H1 (cell line): ENCODE measurements around the gene PTGDR2.

ENCODE experiments used
- EP300 ChIP-seq, 2 experiments: IDR thresholded peaks; 1 replicate in 1 of 2; 2 replicates in 1 of 2; pipeline ENCODE4 v1.6.1; 2011 to 2012; ENCODE audit warnings: low read depth in 2 of 2, low read length in 2 of 2, mild to moderate bottlenecking in 2 of 2, borderline replicate concordance in 1 of 2, inconsistent platforms in 1 of 2, moderate library complexity in 1 of 2
- MAFK ChIP-seq: IDR thresholded peaks from 2 replicates; pipeline ENCODE4 v1.6.1; 2012; ENCODE audit warnings: low read depth, mild to moderate bottlenecking, improper control_type of control experiment, low read length
- POLR2AphosphoS5 ChIP-seq: IDR thresholded peaks from 2 replicates; pipeline ENCODE4 v1.6.1; 2011; ENCODE audit warnings: low read depth, low read length
- SP4 ChIP-seq: IDR thresholded peaks from 2 replicates; pipeline ENCODE4 v1.6.1; 2012; ENCODE audit warnings: low read length, inconsistent platforms
- TAF1 ChIP-seq: IDR thresholded peaks from 2 replicates; pipeline ENCODE4 v1.6.1; 2011; ENCODE audit warnings: mild to moderate bottlenecking, low read depth, low read length
- TF ChIP-seq, protein P1 (sequence below), 3 experiments: IDR thresholded peaks; 1 replicate in 2 of 3; 2 replicates in 1 of 3; pipeline versions ENCODE4 v1.5.1 to v1.6.1; 2011; ENCODE audit warnings: low read length in 3 of 3, mild to moderate bottlenecking in 3 of 3, inconsistent platforms in 2 of 3, low read depth in 1 of 3, moderate library complexity in 1 of 3; ENCODE audit not compliant: insufficient read depth in 1 of 3; ENCODE audit errors: control extremely low read depth in 1 of 3

DNA sequence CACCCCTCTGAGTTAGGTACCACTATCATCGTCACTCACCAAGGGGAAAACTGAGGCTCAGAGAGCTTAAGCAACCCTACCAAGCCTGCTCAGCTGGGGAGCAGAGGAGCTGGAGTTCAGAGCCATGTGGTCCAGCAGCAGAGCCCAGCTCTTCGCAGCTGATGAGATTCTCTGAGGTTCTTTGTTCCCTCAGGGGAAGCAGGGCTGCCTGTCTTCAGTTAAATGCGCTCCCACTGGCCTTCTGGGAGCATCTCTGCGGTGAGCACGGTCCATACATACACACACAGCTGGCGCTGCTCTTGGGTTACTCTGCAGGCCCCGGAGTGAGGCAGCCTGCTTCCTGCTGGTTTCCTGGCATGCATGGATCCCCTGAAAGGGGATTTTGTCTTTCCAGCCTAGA, 5.2 kb upstream of the PTGDR2 start:
- TF ChIP-seq, protein P1, sequence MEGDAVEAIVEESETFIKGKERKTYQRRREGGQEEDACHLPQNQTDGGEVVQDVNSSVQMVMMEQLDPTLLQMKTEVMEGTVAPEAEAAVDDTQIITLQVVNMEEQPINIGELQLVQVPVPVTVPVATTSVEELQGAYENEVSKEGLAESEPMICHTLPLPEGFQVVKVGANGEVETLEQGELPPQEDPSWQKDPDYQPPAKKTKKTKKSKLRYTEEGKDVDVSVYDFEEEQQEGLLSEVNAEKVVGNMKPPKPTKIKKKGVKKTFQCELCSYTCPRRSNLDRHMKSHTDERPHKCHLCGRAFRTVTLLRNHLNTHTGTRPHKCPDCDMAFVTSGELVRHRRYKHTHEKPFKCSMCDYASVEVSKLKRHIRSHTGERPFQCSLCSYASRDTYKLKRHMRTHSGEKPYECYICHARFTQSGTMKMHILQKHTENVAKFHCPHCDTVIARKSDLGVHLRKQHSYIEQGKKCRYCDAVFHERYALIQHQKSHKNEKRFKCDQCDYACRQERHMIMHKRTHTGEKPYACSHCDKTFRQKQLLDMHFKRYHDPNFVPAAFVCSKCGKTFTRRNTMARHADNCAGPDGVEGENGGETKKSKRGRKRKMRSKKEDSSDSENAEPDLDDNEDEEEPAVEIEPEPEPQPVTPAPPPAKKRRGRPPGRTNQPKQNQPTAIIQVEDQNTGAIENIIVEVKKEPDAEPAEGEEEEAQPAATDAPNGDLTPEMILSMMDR (IDR thresholded peaks at IDR 0.05; ENCODE audit: control extremely low read depth in 1 of 3, insufficient read depth in 1 of 3, low read depth in 1 of 3, low read length in 3 of 3) = no peak
- no peak for TF ChIP-seq SP4
- no peak for TF ChIP-seq MAFK
- TF ChIP-seq TAF1 = no peak
- no peak for TF ChIP-seq POLR2AphosphoS5
- no peak for TF ChIP-seq EP300 (IDR thresholded peaks at IDR 0.05; ENCODE audit: borderline replicate concordance in 1 of 2, low read depth in 2 of 2, low read length in 2 of 2)
